Cardiac septum (tissue), 1 donor: Measurements from ENCODE around the gene MVK. TPM values are rescaled to one million over a fixed set of nuclear protein-coding genes. Genes with fewer than 3 reads are reported as not detected.

Experiments
- DNase-seq: peaks from one replicate; pipeline ENCODE4 v3.0.0-alpha.2; 2020; ENCODE audit warnings: low spot score
- intact Hi-C: fragments of 100-400 bp; cut with DNase I; formaldehyde crosslinking; loops from one replicate; pipeline ENCODE4 v1.14.0; 2022
- total RNA-seq: library from RNA; stranded (reverse); fragmentation: NEBNext Ultra II Directional; extraction: Animal tissue kit (Norgen Biotek cat#: 25700); gene quantifications from one replicate; pipeline ENCODE4 v1.2.1, GENCODE V29; 2021
- donor health status: DM: no; HTN: no; CAD: no.

MVK gene
- total RNA-seq, 1 donor from 2014 or later = 12.4 TPM

DNA sequence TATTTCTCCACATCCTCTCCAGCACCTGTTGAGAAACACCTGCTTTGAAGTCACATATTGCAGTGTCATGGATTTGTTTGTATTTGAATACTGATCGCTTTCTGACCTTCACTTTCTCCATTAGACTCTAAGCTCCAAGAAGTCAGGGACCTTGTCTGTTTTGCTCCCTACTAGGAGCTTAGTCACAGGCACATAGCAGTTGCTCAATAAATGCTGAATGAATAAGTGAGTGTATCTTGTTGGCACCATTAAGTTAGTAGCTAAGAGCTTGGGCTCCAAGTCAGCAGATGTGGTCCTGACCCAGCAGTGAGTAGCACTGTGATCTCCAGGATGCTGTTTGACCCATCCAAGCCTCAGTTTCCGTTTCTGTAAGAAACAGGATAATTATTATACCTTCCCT is 10.1 kb downstream of the MVK start:
- DNase-seq = no peak
- intact Hi-C loops = no loop called here

- intact Hi-C loops = no loop called here
- DNase-seq = no peak
These were observed 13.0 kb downstream of the MVK start for GRCh38 chr12:109586385-109587296.

DNA sequence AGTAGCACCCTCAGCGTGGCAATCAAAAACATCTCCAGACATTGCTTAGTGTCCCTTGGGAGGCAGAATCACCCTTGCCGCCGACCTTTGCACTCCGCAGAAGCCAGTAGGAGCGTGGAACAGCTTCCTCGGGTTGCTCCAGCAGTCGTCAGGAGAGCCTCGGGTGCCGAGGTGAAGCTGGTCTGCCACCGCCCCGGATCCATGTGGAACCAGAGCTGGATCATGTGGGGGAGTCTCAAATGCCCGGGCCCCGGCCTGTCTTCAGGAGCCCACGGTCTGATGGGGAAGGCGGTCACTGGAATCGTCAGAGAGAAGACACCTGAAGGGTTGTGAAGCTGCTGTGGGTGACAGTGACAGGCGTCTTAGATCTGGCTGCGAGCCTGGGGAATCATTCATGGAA is 14.3 kb downstream of the MVK start:
- no peak for DNase-seq
- intact Hi-C loops = no loop called here

DNA sequence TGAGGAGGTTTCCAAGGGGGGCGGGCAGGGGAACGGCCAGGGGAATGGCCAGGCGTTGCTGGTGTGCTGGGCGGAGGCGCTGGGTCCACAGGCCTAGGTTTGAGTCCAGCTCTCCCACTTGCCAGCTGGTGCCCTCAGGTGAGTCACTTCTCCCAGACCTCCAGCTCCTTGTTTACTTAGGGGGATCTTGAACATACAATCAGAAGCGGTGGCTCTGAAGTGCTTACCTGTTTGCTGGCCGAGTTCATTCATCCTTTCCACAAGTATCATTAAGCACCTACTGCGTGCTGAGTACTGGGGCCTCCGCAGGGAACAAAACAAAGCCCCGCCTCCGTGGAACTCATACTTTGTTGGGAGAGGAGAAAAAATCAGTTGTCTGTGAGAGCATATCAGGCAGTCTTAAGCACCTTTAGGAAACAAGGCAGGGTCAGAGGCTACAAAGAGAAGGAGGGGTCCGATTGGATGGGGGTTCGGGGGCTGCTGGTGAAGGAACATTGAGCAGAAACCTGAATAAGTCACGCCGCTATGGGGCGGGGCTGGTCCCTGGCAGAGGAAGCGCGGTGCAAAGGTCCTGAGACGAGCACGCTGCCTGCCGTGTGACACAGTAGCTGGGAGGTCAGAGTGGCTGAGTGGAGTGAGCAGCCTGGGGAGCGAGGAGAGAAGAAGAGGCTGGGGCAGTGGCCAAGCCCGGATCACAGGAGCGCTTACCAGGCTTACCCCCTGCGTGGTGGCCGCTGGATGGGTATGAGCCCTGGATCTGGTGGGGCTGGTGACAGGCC is 15.1 kb downstream of the MVK start:
- intact Hi-C loops = no loop called here

DNA sequence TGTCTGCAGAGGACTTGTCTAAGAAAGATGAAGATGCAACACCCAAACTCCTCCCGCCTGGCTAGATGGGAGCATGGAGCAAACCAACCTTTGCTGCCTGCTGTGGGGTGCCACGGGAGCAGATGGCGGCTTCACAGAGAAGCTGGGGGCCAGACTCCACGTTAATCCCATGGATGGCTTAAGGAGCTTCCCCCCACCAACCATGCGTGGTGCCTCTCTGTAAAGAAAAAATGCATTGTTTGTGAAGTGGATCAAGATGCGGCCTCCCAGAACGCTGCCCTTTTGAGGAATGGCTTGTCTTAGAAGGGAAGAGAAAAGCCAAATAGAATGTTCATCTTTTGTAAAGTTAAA is 15.6 kb downstream of the MVK start:
- no peak for DNase-seq
- intact Hi-C loops = no loop called here

More for the DNA sequence above, 15.1 kb downstream of the MVK start:
- DNase-seq = no peak

- intact Hi-C loops = loop anchor here (10.0 kb wide), 1 partner anchor 165 kb away; no protein-coding TSS in a partner anchor
- DNase-seq = no peak
These were observed 16.2 kb downstream of the MVK start for GRCh38 chr12:109589691-109590245.

DNA sequence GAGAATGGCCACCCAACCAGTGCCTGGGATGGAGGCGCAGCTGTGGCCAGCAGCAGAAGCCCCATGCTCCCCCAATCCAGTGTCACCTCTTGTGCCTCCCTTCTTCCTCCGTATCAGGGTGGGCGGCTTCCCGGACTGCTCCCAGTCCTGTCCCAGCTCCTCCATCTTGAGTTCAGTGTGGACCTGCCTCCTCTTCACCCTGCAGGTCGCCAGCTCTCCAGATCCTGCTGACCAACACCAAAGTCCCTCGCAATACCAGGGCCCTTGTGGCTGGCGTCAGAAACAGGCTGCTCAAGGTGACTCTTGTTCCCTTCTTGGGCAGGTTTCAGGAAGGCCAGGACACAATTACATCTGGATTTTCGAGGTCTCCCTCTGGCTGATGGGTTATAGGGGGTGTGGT is 17.0 kb downstream of the MVK start:
- intact Hi-C loops = loop anchor here (10.0 kb wide), 1 partner anchor 166 kb away; no protein-coding TSS in a partner anchor

DNA sequence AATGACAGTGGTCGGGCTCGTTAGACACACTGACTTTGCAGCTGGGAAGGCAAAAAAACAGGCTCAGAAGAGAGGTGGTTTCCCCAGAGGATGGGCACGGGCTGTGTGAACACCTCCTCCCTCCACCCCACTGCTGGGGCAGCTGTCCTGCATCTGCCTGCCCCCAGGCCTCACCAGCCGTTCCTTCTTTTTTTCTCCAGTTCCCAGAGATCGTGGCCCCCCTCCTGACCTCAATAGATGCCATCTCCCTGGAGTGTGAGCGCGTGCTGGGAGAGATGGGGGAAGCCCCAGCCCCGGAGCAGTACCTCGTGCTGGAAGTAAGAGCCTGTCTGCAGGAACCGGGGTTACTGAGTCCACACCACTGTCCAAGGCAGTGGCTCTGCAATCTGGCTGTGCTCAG is 17.4 kb downstream of the MVK start:
- DNase-seq = no peak
- intact Hi-C loops = loop anchor here (10.0 kb wide), 1 partner anchor 166 kb away; no protein-coding TSS in a partner anchor

More for the DNA sequence above, 17.0 kb downstream of the MVK start:
- DNase-seq = no peak

GRCh38 chr12:109592195-109592904 is 18.8 kb downstream of the MVK start:
- no peak for DNase-seq
- intact Hi-C loops = loop anchor here (10.0 kb wide), 1 partner anchor 168 kb away; no protein-coding TSS in a partner anchor

DNA sequence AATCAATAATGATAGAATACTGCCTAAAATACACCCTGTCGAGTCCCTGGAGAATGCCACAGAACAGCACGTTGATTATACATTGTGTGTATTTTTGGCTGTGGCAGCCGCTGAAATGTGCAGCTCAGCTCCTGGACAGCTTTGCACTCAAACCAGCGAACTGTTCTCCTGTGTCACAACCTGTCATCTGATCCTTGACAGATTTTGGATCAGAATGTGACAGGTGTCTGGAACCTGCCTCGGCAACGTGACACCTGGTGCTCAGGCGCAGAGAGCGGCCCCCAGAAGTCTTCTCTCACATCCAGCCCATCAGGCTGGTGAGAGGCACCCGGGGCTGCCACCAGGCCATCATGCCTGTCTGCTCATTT is 19.3 kb downstream of the MVK start:
- DNase-seq = no peak
- intact Hi-C loops = loop anchor here (10.0 kb wide), 1 partner anchor 168 kb away; no protein-coding TSS in a partner anchor

GRCh38 chr12:109594556-109595317 is 21.1 kb downstream of the MVK start:
- intact Hi-C loops = loop anchor here (5.0 to 10.0 kb wide), 3 partner anchors 77 to 170 kb away; partner anchors contain the start of gene FAM222A
- DNase-seq = no peak

- intact Hi-C loops = loop anchor here (5.0 to 10.0 kb wide), 3 partner anchors 78 to 171 kb away; partner anchors contain the start of gene FAM222A
- DNase-seq = no peak
These were observed 21.8 kb downstream of the MVK start for GRCh38 chr12:109595321-109595902.

DNA sequence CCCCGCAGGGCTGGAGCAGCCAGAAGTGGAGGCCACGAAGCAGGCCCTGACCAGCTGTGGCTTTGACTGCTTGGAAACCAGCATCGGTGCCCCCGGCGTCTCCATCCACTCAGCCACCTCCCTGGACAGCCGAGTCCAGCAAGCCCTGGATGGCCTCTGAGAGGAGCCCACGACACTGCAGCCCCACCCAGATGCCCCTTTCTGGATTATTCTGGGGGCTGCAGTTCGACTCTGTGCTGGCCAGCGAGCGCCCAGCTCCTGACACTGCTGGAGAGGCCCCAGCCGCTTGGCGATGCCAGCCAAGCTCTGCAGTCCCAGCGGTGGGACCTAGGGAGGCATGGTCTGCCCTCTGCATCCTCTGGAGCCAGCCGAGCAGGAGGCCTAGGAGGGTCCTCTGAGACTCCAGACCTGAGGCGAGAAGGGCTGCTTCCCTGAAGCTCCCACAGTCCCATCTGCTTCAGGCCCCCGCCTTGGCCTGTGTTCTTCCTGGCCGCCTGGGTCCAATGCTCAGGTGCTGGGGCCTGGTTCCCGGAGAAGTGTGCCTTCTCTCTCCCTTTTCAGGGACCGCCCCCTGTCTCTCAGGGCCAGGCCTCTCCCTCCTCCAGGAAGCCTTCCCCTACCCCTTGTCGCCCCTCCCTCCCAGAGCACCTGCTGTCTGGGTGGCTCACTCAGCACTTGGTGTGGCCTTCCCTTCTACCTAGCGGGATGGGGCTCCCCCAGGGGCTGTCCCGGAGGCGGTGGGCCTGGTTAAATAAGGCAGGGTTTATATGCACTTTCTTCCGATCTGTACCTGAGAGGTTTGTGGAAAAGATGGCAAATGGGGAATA is 23.0 kb downstream of the MVK start:
- intact Hi-C loops = loop anchor here (1.0 to 10.0 kb wide), 4 partner anchors 79 to 179 kb away; partner anchors contain the start of gene FAM222A
- DNase-seq = no peak

DNA sequence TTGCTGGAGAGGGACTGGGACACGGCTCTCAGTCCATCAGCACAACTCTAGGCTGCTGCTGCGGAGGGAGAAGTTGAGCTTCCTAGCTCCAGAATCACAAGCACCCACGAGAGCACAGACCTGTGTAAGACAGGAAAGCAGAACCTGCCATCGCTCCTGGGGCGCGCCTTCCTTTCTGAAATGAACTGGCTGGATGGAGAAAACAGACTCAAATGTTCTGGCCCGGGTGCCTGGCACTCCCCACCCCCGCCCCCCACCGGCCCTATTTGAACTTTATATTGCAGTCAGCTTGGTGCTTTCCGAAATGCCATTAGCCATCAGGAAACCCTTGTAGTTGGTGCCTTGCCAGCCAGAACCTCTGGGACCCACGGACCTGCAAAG is 23.8 kb downstream of the MVK start:
- no peak for DNase-seq
- intact Hi-C loops = loop anchor here (1.0 to 10.0 kb wide), 4 partner anchors 80 to 178 kb away; partner anchors contain the start of gene FAM222A

DNA sequence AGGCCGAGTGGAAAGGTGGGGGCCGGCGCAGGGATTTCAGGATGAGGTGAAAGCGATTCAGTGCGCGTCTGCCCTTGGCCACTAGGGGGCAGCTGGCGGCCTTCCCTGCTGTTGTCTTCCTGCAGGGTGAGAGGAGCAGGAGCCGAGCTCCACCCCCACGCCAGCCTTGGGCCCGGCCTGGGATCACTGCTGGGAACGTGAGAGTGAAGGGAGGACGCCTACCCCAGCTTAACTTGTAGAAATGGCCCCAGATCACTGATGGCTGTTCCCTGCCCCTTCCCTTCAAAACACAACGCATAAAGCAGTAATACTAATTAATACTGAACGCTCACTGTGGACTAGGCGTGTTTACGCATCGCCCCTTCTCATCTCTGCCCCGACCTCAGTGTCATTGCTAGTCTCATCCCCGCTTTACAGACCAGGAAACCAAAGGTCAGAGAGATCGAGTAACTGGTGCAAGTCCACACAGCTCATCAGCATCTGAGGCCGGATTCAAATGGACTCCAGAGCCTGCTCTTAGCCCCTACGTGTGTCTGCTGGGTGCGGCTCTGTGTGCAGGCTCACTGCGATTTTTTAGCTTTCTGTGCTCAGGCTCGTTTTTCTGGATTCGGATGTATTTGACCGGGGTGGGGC is 24.3 kb downstream of the MVK start:
- intact Hi-C loops = loop anchor here (1.0 to 10.0 kb wide), 4 partner anchors 81 to 177 kb away; partner anchors contain the start of gene FAM222A

DNA sequence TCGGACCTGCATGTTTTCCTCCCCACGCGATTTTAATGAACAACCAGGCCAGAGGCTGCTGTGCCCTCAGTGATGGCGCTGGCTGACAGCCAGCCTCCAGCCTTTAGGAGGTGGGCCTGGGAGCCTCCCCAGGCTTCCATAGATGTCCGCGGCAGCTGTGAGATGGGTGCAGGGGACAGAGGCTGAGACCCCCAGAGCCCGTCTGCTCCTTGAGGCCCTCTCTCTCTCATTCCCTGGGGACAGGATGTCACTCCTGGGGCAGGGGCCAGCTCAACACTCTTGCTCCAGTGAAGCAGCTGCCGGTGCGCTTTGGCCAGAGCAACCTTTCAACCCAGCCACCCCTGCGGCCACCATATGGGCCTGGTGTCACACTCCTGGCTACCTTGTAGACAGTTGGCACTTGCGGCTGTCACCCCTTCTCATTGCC is 24.8 kb downstream of the MVK start:
- no peak for DNase-seq

More for the DNA sequence above, 24.3 kb downstream of the MVK start:
- peak; percentile 94 for DNase-seq

More for the DNA sequence above, 24.8 kb downstream of the MVK start:
- intact Hi-C loops = loop anchor here (5.0 to 10.0 kb wide), 3 partner anchors 81 to 174 kb away; partner anchors contain the start of gene FAM222A
